Loucy (cell line): Measurements from ENCODE around the gene MEGF6.

Experiments used
- H2AFZ ChIP-seq: fragments of 200-600 bp; sonication (generic); 2 replicates; pipeline ENCODE4 v1.6.0; 2016; ENCODE audit warnings: antibody characterized with exemption, mild to moderate bottlenecking, low read length, moderate library complexity
- H3F3A ChIP-seq: fragments of 200-600 bp; 2 replicates; pipeline ENCODE4 v1.6.0; 2016; ENCODE audit warnings: antibody characterized with exemption, low read depth, mild to moderate bottlenecking
- H3K27me3 ChIP-seq: fragments of 200-600 bp; sonication (generic); 2 replicates; pipeline ENCODE4 v1.6.1; 2014; ENCODE audit warnings: low read length, mild to moderate bottlenecking; ENCODE audit not compliant: insufficient read depth, poor library complexity, severe bottlenecking
- H3K36me3 ChIP-seq: fragments of 200-600 bp; sonication (generic); 2 replicates; pipeline ENCODE4 v1.6.1; 2016; ENCODE audit warnings: low read length; ENCODE audit not compliant: insufficient read depth
- H3K4me1 ChIP-seq: fragments of 200-600 bp; sonication (generic); 2 replicates; pipeline ENCODE4 v1.5.1; 2014; ENCODE audit warnings: low read length, mild to moderate bottlenecking; ENCODE audit not compliant: insufficient read depth, poor library complexity, severe bottlenecking
- H3K4me2 ChIP-seq: fragments of 200-600 bp; sonication (generic); 2 replicates; pipeline ENCODE4 v1.6.0; 2014; ENCODE audit warnings: antibody characterized with exemption, low read length, low read depth, mild to moderate bottlenecking; ENCODE audit not compliant: poor library complexity, severe bottlenecking
- H3K4me3 ChIP-seq: fragments of 200-600 bp; sonication (generic); 2 replicates; pipeline ENCODE4 v1.5.1; 2014; ENCODE audit warnings: low read length, mild to moderate bottlenecking, mixed read lengths; ENCODE audit not compliant: poor library complexity, severe bottlenecking
- H3K79me2 ChIP-seq: fragments of 200-600 bp; sonication (generic); 2 replicates; pipeline ENCODE4 v1.6.1; 2014; ENCODE audit warnings: low read length; ENCODE audit not compliant: insufficient read depth
- H3K9ac ChIP-seq: fragments of 200-600 bp; sonication (generic); 2 replicates; pipeline ENCODE4 v1.6.0; 2014; ENCODE audit warnings: mild to moderate bottlenecking, low read depth, low read length, moderate library complexity; ENCODE audit not compliant: poor library complexity, severe bottlenecking
- H3K9me2 ChIP-seq: fragments of 200-600 bp; sonication (generic); replicated peaks from 2 replicates; pipeline ENCODE4 v1.6.1; 2016; ENCODE audit warnings: low read depth, low read length, mixed read lengths
- H3K9me3 ChIP-seq: fragments of 200-600 bp; sonication (generic); 2 replicates; pipeline ENCODE4 v1.6.1; 2014; ENCODE audit warnings: mild to moderate bottlenecking, antibody characterized with exemption, low read length, low read depth; ENCODE audit not compliant: insufficient read depth
- H4K20me1 ChIP-seq: fragments of 200-600 bp; sonication (generic); 2 replicates; pipeline ENCODE4 v1.6.0; 2014; ENCODE audit warnings: antibody characterized with exemption, low read length, mild to moderate bottlenecking; ENCODE audit not compliant: insufficient read depth, poor library complexity, severe bottlenecking
- CTCF ChIP-seq: fragments of 200-600 bp; sonication (generic); conservative IDR thresholded peaks from 2 replicates; pipeline ENCODE4 v1.5.1; 2014; ENCODE audit warnings: mild to moderate bottlenecking, antibody characterized with exemption, low read length
- EZH2phosphoT487 ChIP-seq: fragments of 200-600 bp; IDR thresholded peaks from 2 replicates; pipeline ENCODE4 v1.6.1; 2018; ENCODE audit warnings: antibody characterized with exemption, mild to moderate bottlenecking, moderate library complexity, borderline replicate concordance

MEGF6 gene

GRCh38 chr1:3522112-3522511 lies 89.2 kb downstream of the MEGF6 start:
- Histone ChIP-seq H3K4me1 (peaks cover 28% of the 10 kb centered on the region), H2AFZ (no peak overlapping the region), H3K4me3 (no peak overlapping the region), H3K36me3 (no peaks in the 10 kb centered on the region), H4K20me1 (no peaks in the 10 kb centered on the region), H3K9ac (no peak overlapping the region), H3K4me2 (no peak overlapping the region), H3K27me3 (no peaks in the 10 kb centered on the region), H3K79me2 (peaks cover 11% of the 10 kb centered on the region; the same call in 1 of the 2 replicates), H3F3A (no peaks in the 10 kb centered on the region), H3K9me2 (no peaks in the 10 kb centered on the region), H3K9me3 (no peaks in the 10 kb centered on the region)
- TF ChIP-seq CTCF (no peak), EZH2phosphoT487 (no peak)

- H3K27me3 ChIP-seq, result no peaks in the 10 kb centered on the region
These were observed 89.9 kb downstream of the MEGF6 start for GRCh38 chr1:3521426-3521825.

DNA sequence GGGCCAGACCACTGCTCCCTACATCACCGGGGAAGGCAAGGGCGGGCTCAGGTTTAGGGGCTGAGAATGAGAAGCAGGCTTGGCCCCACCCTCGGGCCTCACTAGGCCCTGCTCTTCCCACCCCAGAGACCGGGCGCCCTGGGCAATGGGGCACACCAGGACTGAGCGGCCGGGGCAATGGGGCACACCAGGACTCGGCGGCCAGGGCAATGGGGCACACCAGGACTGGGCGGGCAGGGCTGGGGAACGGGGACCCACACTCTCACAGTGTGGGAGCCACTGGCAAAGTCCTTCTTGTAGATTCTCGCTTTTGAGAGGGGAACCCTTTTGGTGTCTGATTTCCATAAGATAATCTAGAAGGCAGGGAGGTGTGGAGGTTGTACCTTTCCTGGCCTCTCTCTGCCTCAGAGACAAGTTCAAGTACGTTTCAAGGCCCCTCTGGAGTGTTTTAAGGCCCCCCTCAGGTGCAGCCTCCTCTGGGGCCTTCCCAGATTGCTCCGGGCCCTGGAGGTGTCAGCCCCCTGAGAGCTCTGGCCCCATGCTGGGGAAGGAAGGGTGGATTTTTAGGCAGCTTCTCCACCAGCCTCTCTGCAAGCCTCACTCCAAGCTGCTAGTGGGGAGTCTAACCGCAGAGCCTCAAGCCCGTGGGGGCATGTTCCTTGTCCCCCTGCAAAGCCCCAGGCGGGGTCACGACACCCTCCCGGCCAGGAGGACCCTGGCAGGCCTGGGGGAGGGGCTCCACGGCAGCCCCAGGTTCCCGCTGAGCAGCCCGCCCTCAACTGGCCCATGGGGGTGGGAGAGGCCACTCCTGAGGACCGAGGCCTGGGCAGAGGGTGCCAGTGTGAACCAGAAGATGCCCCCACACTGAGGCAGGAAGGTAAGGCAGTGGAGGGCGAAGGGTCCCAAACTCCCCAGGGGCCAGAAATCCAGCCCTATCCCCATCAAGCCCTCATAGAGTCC lies 90.6 kb downstream of the MEGF6 start:
- TF ChIP-seq CTCF, result no peak
- TF ChIP-seq EZH2phosphoT487, result no peak
- H3K27me3 ChIP-seq, result no peaks in the 10 kb centered on the region
- H2AFZ ChIP-seq, result no peak overlapping the region
- no peaks in the 10 kb centered on the region for H3K9me3 ChIP-seq
- H3K9ac ChIP-seq, result no peak overlapping the region
- peaks cover 11% of the 10 kb centered on the region; the same call in 1 of the 2 replicates for H3K79me2 ChIP-seq
- no peak overlapping the region for H3K4me3 ChIP-seq
- no peaks in the 10 kb centered on the region for H3F3A ChIP-seq
- H4K20me1 ChIP-seq, result no peaks in the 10 kb centered on the region
- H3K4me1 ChIP-seq, result peaks cover 37% of the 10 kb centered on the region
- H3K36me3 ChIP-seq, result no peaks in the 10 kb centered on the region
- no peaks in the 10 kb centered on the region for H3K9me2 ChIP-seq
- H3K4me2 ChIP-seq, result no peak overlapping the region

More at GRCh38 chr1:3521426-3521825, 89.9 kb downstream of the MEGF6 start:
- Histone ChIP-seq H4K20me1 (no peaks in the 10 kb centered on the region), H3F3A (no peaks in the 10 kb centered on the region), H3K79me2 (peaks cover 11% of the 10 kb centered on the region; the same call in 1 of the 2 replicates), H3K9me2 (no peaks in the 10 kb centered on the region), H3K36me3 (no peaks in the 10 kb centered on the region), H3K4me2 (no peak overlapping the region), H2AFZ (no peak overlapping the region), H3K4me1 (peaks cover 35% of the 10 kb centered on the region), H3K4me3 (no peak overlapping the region), H3K9me3 (no peaks in the 10 kb centered on the region), H3K9ac (no peak overlapping the region)
- no peak for TF ChIP-seq EZH2phosphoT487
- TF ChIP-seq CTCF, result no peak
